Naive thymus-derived CD4-positive, alpha-beta T cell (primary cell): Measurements from ENCODE around the gene WDR26. TPM values are rescaled to one million over a fixed set of nuclear protein-coding genes. Genes with fewer than 3 reads are reported as not detected.

ENCODE experiments used
- ATAC-seq: fragments of 150-1000 bp; cut with Tn5 transposase; 2 replicates; pipeline ENCODE4 v1.10.0; 2021; ENCODE audit warnings: mild to moderate bottlenecking, moderate library complexity
- CTCF ChIA-PET: fragments of 350-600 bp; sonication (Branson Sonifier 250); formaldehyde crosslinking; loops from one replicate; lab custom pipeline; 2021; ENCODE audit warnings: antibody characterized with exemption; lab: Charles Lee
- POLR2A ChIA-PET: fragments of 350-600 bp; sonication (Branson Sonifier 250); formaldehyde crosslinking; loops from one replicate; lab custom pipeline; 2021; ENCODE audit warnings: antibody characterized with exemption, inconsistent platforms; lab: Charles Lee
- DNase-seq, 9 donors: peaks; one replicate each; pipeline versions ENCODE4 v3.0.0 to v3.0.0-alpha.2; 2020 to 2022; ENCODE audit warnings: mixed read lengths in 1 of 9
- H3K27ac ChIP-seq: one replicate; pipeline ENCODE4 v1.7.0; 2013; ENCODE audit warnings: mild to moderate bottlenecking, low read depth, low read length, moderate library complexity
- H3K27me3 ChIP-seq, 2 donors: one replicate each; pipeline ENCODE4 v1.7.0; 2013; ENCODE audit warnings: low read length in 2 of 2, mild to moderate bottlenecking in 2 of 2, moderate library complexity in 2 of 2; ENCODE audit not compliant: control insufficient read depth in 2 of 2, insufficient read depth in 2 of 2
- H3K36me3 ChIP-seq, 3 experiments: 1 replicate in 2 of 3; 2 replicates in 1 of 3; pipeline ENCODE4 v1.7.0; 2013; ENCODE audit warnings: low read length in 3 of 3, mild to moderate bottlenecking in 3 of 3, moderate library complexity in 1 of 3; ENCODE audit not compliant: insufficient read depth in 3 of 3, control insufficient read depth in 2 of 3
- H3K4me1 ChIP-seq, 2 donors: one replicate each; pipeline ENCODE4 v1.7.0; 2013; ENCODE audit warnings: low read length in 2 of 2, mild to moderate bottlenecking in 2 of 2, moderate library complexity in 1 of 2; ENCODE audit not compliant: control insufficient read depth in 2 of 2, insufficient read depth in 2 of 2
- H3K4me3 ChIP-seq: 2 replicates; pipeline ENCODE4 v1.7.0; 2013; ENCODE audit warnings: mild to moderate bottlenecking, low read length
- H3K9me3 ChIP-seq, 3 experiments: 1 replicate in 2 of 3; 2 replicates in 1 of 3; pipeline ENCODE4 v1.7.0; 2013; ENCODE audit warnings: low read length in 3 of 3; ENCODE audit not compliant: control insufficient read depth in 2 of 3
- H3K27ac Mint-ChIP-seq, 9 donors: one replicate each; pipeline ENCODE4 v1.8.0; 2020 to 2022; ENCODE audit warnings: mixed read lengths in 9 of 9, mild to moderate bottlenecking in 8 of 9, moderate library complexity in 5 of 9, inconsistent platforms in 2 of 9
- H3K27me3 Mint-ChIP-seq, 5 donors: one replicate each; pipeline ENCODE4 v1.8.0; 2021 to 2022; ENCODE audit warnings: mixed read lengths in 5 of 5, mild to moderate bottlenecking in 1 of 5
- H3K36me3 Mint-ChIP-seq, 5 donors: one replicate each; pipeline ENCODE4 v1.8.0; 2020 to 2022; ENCODE audit warnings: mixed read lengths in 5 of 5, mild to moderate bottlenecking in 3 of 5, inconsistent platforms in 1 of 5
- H3K4me1 Mint-ChIP-seq, 7 donors: one replicate each; pipeline ENCODE4 v1.8.0; 2020 to 2022; ENCODE audit warnings: mixed read lengths in 7 of 7, mild to moderate bottlenecking in 3 of 7, inconsistent platforms in 1 of 7
- H3K4me3 Mint-ChIP-seq, 10 donors: one replicate each; pipeline ENCODE4 v1.8.0; 2020 to 2022; ENCODE audit warnings: mild to moderate bottlenecking in 10 of 10, mixed read lengths in 10 of 10, moderate library complexity in 6 of 10, inconsistent platforms in 2 of 10
- H3K9me3 Mint-ChIP-seq, 11 donors: one replicate each; pipeline ENCODE4 v1.8.0; 2020 to 2022; ENCODE audit warnings: mixed read lengths in 11 of 11, mild to moderate bottlenecking in 4 of 11, inconsistent platforms in 1 of 11, moderate library complexity in 1 of 11
- intact Hi-C, 2 donors: fragments of 100-400 bp; cut with micrococcal nuclease; formaldehyde crosslinking; loops; one replicate each; pipeline ENCODE4 v1.15.1; 2023
- polyA plus RNA-seq, 2 donors: library from polyadenylated mRNA; unstranded; fragments of 300-500 nt; fragmentation: Illumina TruSeq; gene quantifications; one replicate each; pipeline ENCODE4 v1.2.3, GENCODE V29; 2021
- total RNA-seq, 6 experiments: library from RNA in 5 of 6; stranded (reverse) in 5 of 6; gene quantifications; 1 replicate in 5 of 6; 2 replicates in 1 of 6; pipeline ENCODE4 v1.2.3 and lab custom pipeline; 2021 to 2026

WDR26 gene
- total and polyA plus RNA-seq, 7 experiments from 2014 or later = 1.7 to 164 (median 99.9) TPM

GRCh38 chr1:224378855-224379631 lies 55.6 kb downstream of the WDR26 start:
- ChIA-PET CTCF (interaction anchor here (0.9 to 1.5 kb wide), 2 partner anchors 21 to 45 kb away, joined by 3 to 9 read pairs; no protein-coding TSS in a partner anchor), POLR2A (interaction anchor here (0.6 to 1.5 kb wide), 5 partner anchors 11 to 55 kb away, joined by 4 to 5 read pairs (median 4); partner anchors contain the start of gene CNIH4)
- Histone ChIP-seq H3K9me3 (no peaks in the 10 kb centered on the region), H3K36me3 (peaks cover 0 to 5% (median under 1%) of the 10 kb centered on the region in 3 experiments), H3K4me1 (peaks cover 82 to 84% of the 10 kb centered on the region in 2 donors), H3K27ac (peak overlapping the region; percentile 29), H3K4me3 (no peak overlapping the region), H3K27me3 (no peaks in the 10 kb centered on the region)
- ATAC-seq (no peak), DNase-seq (no peak)
- H3K27ac Mint-ChIP-seq = peak overlapping the region; percentile 56 to 90 (median 84)
- H3K4me1 Mint-ChIP-seq = peaks cover 77 to 96% (median 91%) of the 10 kb centered on the region in 7 donors
- H3K27me3 Mint-ChIP-seq = no peaks in the 10 kb centered on the region
- no peaks in the 10 kb centered on the region for H3K9me3 Mint-ChIP-seq
- intact Hi-C loops = loop anchor here in 1 of 2 donors (5.0 kb wide), 1 partner anchor 197 kb away; the partner anchor contains the start of gene DEGS1
- H3K36me3 Mint-ChIP-seq = peaks cover 7 to 53% (median 18%) of the 10 kb centered on the region in 5 donors
- peak overlapping the region; percentile 60 to 91 (median 79) for H3K4me3 Mint-ChIP-seq

GRCh38 chr1:224377676-224378006 lies 57.0 kb downstream of the WDR26 start:
- ChIA-PET CTCF (interaction anchor here (0.6 to 0.9 kb wide), 3 partner anchors 12 to 216 kb away, joined by 3 to 4 read pairs (median 3); no protein-coding TSS in a partner anchor), POLR2A (interaction anchor here (0.6 to 1.6 kb wide), 10 partner anchors 8 to 1747 kb away, joined by 3 to 5 read pairs (median 4); no protein-coding TSS in a partner anchor)
- intact Hi-C loops = loop anchor here (1.0 to 5.0 kb wide), 4 partner anchors 10 to 195 kb away; partner anchors contain the start of genes CNIH4 (in 1 of the 2) and DEGS1 (in 1 of the 2)
- Mint-ChIP-seq H3K36me3 (peaks cover 9 to 61% (median 24%) of the 10 kb centered on the region in 5 donors), H3K27me3 (no peaks in the 10 kb centered on the region), H3K9me3 (no peaks in the 10 kb centered on the region), H3K27ac (peak overlapping the region; percentile 53 to 93 (median 81)), H3K4me3 (peak overlapping the region; percentile 34 to 82 (median 64)), H3K4me1 (peaks cover 74 to 97% (median 92%) of the 10 kb centered on the region in 7 donors)
- Histone ChIP-seq H3K27me3 (no peaks in the 10 kb centered on the region), H3K9me3 (no peaks in the 10 kb centered on the region), H3K4me3 (no peak overlapping the region), H3K36me3 (peaks cover 4 to 11% (median 7%) of the 10 kb centered on the region in 3 experiments), H3K27ac (no peak overlapping the region), H3K4me1 (peaks cover 74 to 76% of the 10 kb centered on the region in 2 donors)
- ATAC-seq (peak; percentile 46), DNase-seq (no peak)

- Histone ChIP-seq H3K4me1 (peaks cover 53 to 54% of the 10 kb centered on the region in 2 donors), H3K9me3 (no peaks in the 10 kb centered on the region), H3K27me3 (no peaks in the 10 kb centered on the region), H3K27ac (peak overlapping the region; percentile 8), H3K4me3 (no peak overlapping the region), H3K36me3 (peaks cover 12 to 33% (median 15%) of the 10 kb centered on the region in 3 experiments)
- intact Hi-C loops = loop anchor here in 1 of 2 donors (5.0 kb wide), 1 partner anchor 193 kb away; the partner anchor contains the start of gene DEGS1
- ChIA-PET CTCF (interaction anchor here (0.5 to 1.8 kb wide), 3 partner anchors 11 to 17 kb away, joined by 3 to 6 read pairs (median 3); no protein-coding TSS in a partner anchor), POLR2A (interaction anchor here (0.6 to 1.5 kb wide), 3 partner anchors 8 to 19 kb away, joined by 3 to 11 read pairs (median 5); no protein-coding TSS in a partner anchor)
- ATAC-seq (no peak), DNase-seq (no peak)
- H3K4me1 Mint-ChIP-seq = peaks cover 58 to 88% (median 76%) of the 10 kb centered on the region in 7 donors
- peak overlapping the region; percentile 14 to 90 (median 74) for H3K27ac Mint-ChIP-seq
- no peaks in the 10 kb centered on the region for H3K27me3 Mint-ChIP-seq
- no peaks in the 10 kb centered on the region for H3K9me3 Mint-ChIP-seq
- H3K36me3 Mint-ChIP-seq = peaks cover 14 to 61% (median 41%) of the 10 kb centered on the region in 5 donors
- H3K4me3 Mint-ChIP-seq = peak overlapping the region in 8 of 10 donors; percentile 16 to 65 (median 40)
These were observed 59.5 kb downstream of the WDR26 start for GRCh38 chr1:224375059-224375458.

GRCh38 chr1:224373008-224373590 lies 61.5 kb downstream of the WDR26 start:
- Mint-ChIP-seq H3K27ac (peak overlapping the region in 7 of 9 donors; percentile 31 to 89 (median 63)), H3K27me3 (no peaks in the 10 kb centered on the region), H3K4me3 (no peak overlapping the region), H3K9me3 (no peaks in the 10 kb centered on the region), H3K4me1 (peaks cover 47 to 74% (median 67%) of the 10 kb centered on the region in 7 donors), H3K36me3 (peaks cover 14 to 64% (median 49%) of the 10 kb centered on the region in 5 donors)
- Histone ChIP-seq H3K27me3 (no peaks in the 10 kb centered on the region), H3K9me3 (no peaks in the 10 kb centered on the region), H3K36me3 (peaks cover 17 to 43% (median 21%) of the 10 kb centered on the region in 3 experiments), H3K4me1 (peaks cover 36 to 38% of the 10 kb centered on the region in 2 donors), H3K4me3 (no peak overlapping the region), H3K27ac (no peak overlapping the region)
- intact Hi-C loops = no loop called here
- CTCF ChIA-PET = no interaction called here
- POLR2A ChIA-PET = interaction anchor here (1.3 kb wide), 1 partner anchor 13 kb away, joined by 6 read pairs; no protein-coding TSS in a partner anchor
- ATAC-seq (no peak), DNase-seq (no peak)

- Mint-ChIP-seq H3K36me3 (peaks cover 9 to 67% (median 41%) of the 10 kb centered on the region in 5 donors), H3K4me3 (no peak overlapping the region), H3K9me3 (no peaks in the 10 kb centered on the region), H3K4me1 (peaks cover 24 to 61% (median 49%) of the 10 kb centered on the region in 7 donors), H3K27me3 (no peaks in the 10 kb centered on the region), H3K27ac (peak overlapping the region in 1 of 9 donors; percentile 49)
- Histone ChIP-seq H3K27ac (no peak overlapping the region), H3K36me3 (peaks cover 13 to 53% (median 22%) of the 10 kb centered on the region in 3 experiments), H3K4me3 (no peak overlapping the region), H3K4me1 (peaks cover 0 to 6% of the 10 kb centered on the region in 2 donors), H3K27me3 (no peaks in the 10 kb centered on the region), H3K9me3 (no peaks in the 10 kb centered on the region)
- intact Hi-C loops = no loop called here
- no peak for ATAC-seq
- ChIA-PET POLR2A (no interaction called here), CTCF (no interaction called here)
- DNase-seq = no peak
These were observed 66.2 kb downstream of the WDR26 start for GRCh38 chr1:224368409-224368808.

- POLR2A ChIA-PET = interaction anchor here (0.5 to 3.1 kb wide), 2 partner anchors 8 to 75 kb away, joined by 3 to 9 read pairs; partner anchors contain the start of gene WDR26
- no peaks in the 10 kb centered on the region for H3K27me3 ChIP-seq
- H3K9me3 Mint-ChIP-seq = no peaks in the 10 kb centered on the region
- H3K36me3 Mint-ChIP-seq = peaks cover 0 to 29% (median 10%) of the 10 kb centered on the region in 5 donors
- H3K4me3 Mint-ChIP-seq = peak overlapping the region; percentile 4 to 98 (median 92)
- H3K36me3 ChIP-seq = peaks cover 0 to 4% (median 0%) of the 10 kb centered on the region in 3 experiments
- CTCF ChIA-PET = no interaction called here
- DNase-seq (no peak), ATAC-seq (no peak)
- no peak overlapping the region for H3K27ac ChIP-seq
- H3K4me1 ChIP-seq = peaks cover 16 to 33% of the 10 kb centered on the region in 2 donors
- H3K4me3 ChIP-seq = no peak overlapping the region
- peaks cover 40 to 78% (median 64%) of the 10 kb centered on the region in 7 donors for H3K4me1 Mint-ChIP-seq
- no peaks in the 10 kb centered on the region for H3K9me3 ChIP-seq
- peak overlapping the region in 5 of 9 donors; percentile 9 to 89 (median 45) for H3K27ac Mint-ChIP-seq
- H3K27me3 Mint-ChIP-seq = no peaks in the 10 kb centered on the region
- intact Hi-C loops = loop anchor here in 1 of 2 donors (5.0 to 10.0 kb wide), 2 partner anchors 266 to 1647 kb away; partner anchors contain the start of genes AIDA and BROX
These were observed 75.4 kb downstream of the WDR26 start for GRCh38 chr1:224359207-224359606.
